GM23338 (cell line): ENCODE measurements around the gene EVX2.

Source experiments
- CREB1 ChIP-seq: fragments of 250-450 bp; sonication (Bioruptor Pico); IDR thresholded peaks from 2 replicates; pipeline ENCODE4 v1.5.0; 2020; ENCODE audit warnings: low read depth, mild to moderate bottlenecking, moderate library complexity
- CTCF ChIP-seq, 2 experiments: fragments of 200-600 bp in 1 of 2; sonication (generic) in 1 of 2; conservative IDR thresholded peaks; 2 replicates each; pipeline versions ENCODE4 v1.5.1 to v1.6.1; 2016 to 2017; ENCODE audit warnings: antibody characterized with exemption in 2 of 2, low read depth in 2 of 2, mild to moderate bottlenecking in 2 of 2, moderate library complexity in 1 of 2
- EZH2 ChIP-seq: fragments of 200-600 bp; sonication (generic); IDR thresholded peaks from one replicate; pipeline ENCODE4 v1.8.0; 2017; ENCODE audit warnings: antibody characterized with exemption, mild to moderate bottlenecking, low read depth; ENCODE audit not compliant: unreplicated experiment
- EZH2phosphoT487 ChIP-seq: fragments of 200-600 bp; sonication (generic); IDR thresholded peaks from one replicate; pipeline ENCODE4 v1.8.1; 2018; ENCODE audit warnings: antibody characterized with exemption; ENCODE audit not compliant: unreplicated experiment
- POLR2AphosphoS5 ChIP-seq: IDR thresholded peaks from 2 replicates; pipeline ENCODE4 v1.6.1; 2016; ENCODE audit warnings: antibody characterized with exemption, low read depth
- REST ChIP-seq: IDR thresholded peaks from one replicate; pipeline ENCODE4 v1.6.1; 2018; ENCODE audit warnings: antibody characterized with exemption; ENCODE audit not compliant: unreplicated experiment
- STAT1 ChIP-seq: IDR thresholded peaks from one replicate; pipeline ENCODE4 v1.6.1; 2016; ENCODE audit warnings: antibody characterized with exemption; ENCODE audit not compliant: unreplicated experiment
- ZNF114 ChIP-seq: fragments of 250-450 bp; sonication (Bioruptor Pico); IDR thresholded peaks from 2 replicates; pipeline ENCODE4 v1.5.0; 2020; ENCODE audit warnings: mild to moderate bottlenecking, moderate library complexity
- ZNF331 ChIP-seq: fragments of 250-450 bp; sonication (Bioruptor Pico); IDR thresholded peaks from 2 replicates; pipeline ENCODE4 v1.5.0; 2020; ENCODE audit warnings: low read depth, mild to moderate bottlenecking, moderate library complexity
- ZNF462 ChIP-seq: fragments of 250-450 bp; sonication (Bioruptor Pico); IDR thresholded peaks from 2 replicates; pipeline ENCODE4 v1.5.0; 2020; ENCODE audit warnings: mild to moderate bottlenecking, moderate library complexity

GRCh38 chr2:176091329-176092258, 7.8 kb upstream of the EVX2 start:
- TF ChIP-seq CTCF (conservative IDR thresholded peaks at IDR 0.05; ENCODE audit: low read depth in 2 of 2), result no peak
- TF ChIP-seq ZNF331 (CRISPR knock-in tag), result no peak
- TF ChIP-seq POLR2AphosphoS5, result no peak
- peak; percentile 95 for TF ChIP-seq EZH2
- no peak for TF ChIP-seq REST
- no peak for TF ChIP-seq CREB1 (CRISPR knock-in tag)
- peak; percentile 96 for TF ChIP-seq EZH2phosphoT487
- no peak for TF ChIP-seq STAT1
- TF ChIP-seq ZNF114 (CRISPR knock-in tag), result no peak
- TF ChIP-seq ZNF462 (CRISPR knock-in tag), result no peak
